8988T (cell line): ENCODE data around the gene HSD11B2.

Experiments used
- DNase-seq: peaks from one replicate; pipeline ENCODE4 v3.0.0; 2011

HSD11B2 gene

GRCh38 chr16:67482233-67482924 lies 51.5 kb downstream of the HSD11B2 start:
- DNase-seq: no peak

- DNase-seq: no peak
Observed at GRCh38 chr16:67483150-67483549, 52.2 kb downstream of the HSD11B2 start, which contains the start of gene AGRP. TSS of gene AGRP (minus strand) at chr16:67483547. CDS start at chr16:67483398, 149 bp downstream.

DNA sequence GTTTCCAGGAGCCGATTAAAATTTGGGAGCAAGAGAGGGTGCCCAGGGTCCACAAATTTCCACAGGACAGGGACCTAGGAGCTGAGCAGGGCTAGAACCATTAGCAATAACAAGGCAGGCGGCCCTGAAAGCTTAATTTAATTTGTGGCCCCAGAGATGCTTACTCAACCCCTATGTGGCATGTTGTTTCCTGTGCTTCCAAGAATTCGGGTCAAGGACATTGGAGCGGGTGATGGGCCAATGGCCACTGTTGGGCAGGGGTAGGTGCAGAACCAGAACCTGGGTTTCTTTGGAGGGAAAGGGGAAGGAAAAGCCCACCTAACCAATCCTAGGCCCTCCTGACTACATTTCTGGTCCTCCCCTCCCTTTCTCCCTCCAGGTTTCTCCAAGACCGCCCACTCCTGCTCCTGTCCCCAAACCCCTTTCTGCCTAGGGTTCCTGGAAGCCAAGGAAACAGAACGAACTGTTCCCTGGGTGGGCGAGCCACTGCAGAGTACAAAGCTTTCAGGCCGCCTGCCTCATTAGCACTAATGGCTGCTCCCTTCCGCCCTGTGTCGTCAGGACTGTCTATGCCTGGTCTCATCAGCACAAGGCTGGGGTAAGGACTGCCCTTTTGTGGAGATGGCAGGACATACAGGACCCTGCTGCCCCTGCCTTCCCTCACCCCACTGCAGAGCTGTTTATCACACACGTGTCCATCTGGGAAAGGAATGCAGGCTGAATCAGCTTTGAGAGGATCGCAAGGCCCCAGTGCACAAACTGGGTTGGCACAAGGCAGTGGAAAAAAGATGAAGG lies 53.0 kb downstream of the HSD11B2 start:
- no peak for DNase-seq

- no peak for DNase-seq
Observed at GRCh38 chr16:67486805-67487204, 55.9 kb downstream of the HSD11B2 start.
